Panc1 (cell line): Measurements from ENCODE around the gene LRCH1.

Source experiments
- CTCF ChIP-seq: fragments of 450-650 bp; IDR thresholded peaks from 2 replicates; pipeline ENCODE4 v1.5.1; 2017; ENCODE audit warnings: mild to moderate bottlenecking
- POLR2AphosphoS5 ChIP-seq: IDR thresholded peaks from 2 replicates; pipeline ENCODE4 v1.6.1; 2012; ENCODE audit warnings: mild to moderate bottlenecking, low read depth, low read length, moderate library complexity
- REST ChIP-seq, 2 experiments: IDR thresholded peaks; 2 replicates each; pipeline ENCODE4 v1.6.1; 2011 to 2012; ENCODE audit warnings: low read depth in 2 of 2, control low read depth in 1 of 2, low read length in 1 of 2, mild to moderate bottlenecking in 1 of 2, moderate library complexity in 1 of 2; ENCODE audit not compliant: insufficient read depth in 1 of 2

GRCh38 chr13:46542833-46543232 lies 10.1 kb upstream of the LRCH1 start:
- no peak for TF ChIP-seq CTCF
- TF ChIP-seq POLR2AphosphoS5 = no peak
- no peak for TF ChIP-seq REST (IDR thresholded peaks at IDR 0.05; ENCODE audit: insufficient read depth in 1 of 2, low read depth in 2 of 2, low read length in 1 of 2)
